SK-N-SH (cell line): ENCODE data around the gene LNX2. TPM values are rescaled to one million over a fixed set of nuclear protein-coding genes. Genes with fewer than 3 reads are reported as not detected.
A peak's percentile ranks its signal among the peaks of the same experiment; 100 is the strongest.

Experiments
- CTCF ChIA-PET: fragments of 300-600, 350-600 bp; formaldehyde crosslinking; extraction: SDS; loops from one replicate; lab custom pipeline; 2021; lab: Yijun Ruan, JAX
- POLR2A ChIA-PET: fragments of 350-600 bp; sonication (Branson Sonifier 250); formaldehyde crosslinking; extraction: SDS; loops from one replicate; lab custom pipeline; 2020; ENCODE audit warnings: antibody characterized with exemption, inconsistent platforms; lab: Yijun Ruan, JAX
- DNase-seq: peaks from one replicate; pipeline ENCODE4 v3.0.0; 2012
- H2AFZ ChIP-seq: fragments of 200-600 bp; sonication (generic); 2 replicates; pipeline ENCODE4 v1.8.1; 2016; ENCODE audit warnings: antibody characterized with exemption, mild to moderate bottlenecking, low read depth
- H3F3A ChIP-seq: fragments of 200-600 bp; sonication (generic); replicated peaks from 2 replicates; pipeline ENCODE3; 2016; ENCODE audit warnings: antibody characterized with exemption, mild to moderate bottlenecking; ENCODE audit not compliant: insufficient read depth
- H3K27ac ChIP-seq, 2 experiments: fragments of 200-500 bp in 1 of 2; fragments of 200-600 bp in 1 of 2; sonication (Bioruptor generic) in 1 of 2; sonication (generic), shearing (Covaris generic) in 1 of 2; 2 replicates each; pipeline versions ENCODE4 v1.5.1 to v1.6.1; 2014 to 2016; ENCODE audit warnings: low read depth in 2 of 2, inconsistent platforms in 1 of 2, low read length in 1 of 2, mild to moderate bottlenecking in 1 of 2, mixed read lengths in 1 of 2
- H3K27me3 ChIP-seq: fragments of 200-600 bp; sonication (generic), shearing (Covaris generic); 2 replicates; pipeline ENCODE4 v1.6.1; 2016; ENCODE audit warnings: mixed run types; ENCODE audit not compliant: insufficient read depth
- H3K36me3 ChIP-seq, 2 experiments: fragments of 200-500 bp in 1 of 2; fragments of 200-600 bp in 1 of 2; sonication (Bioruptor generic) in 1 of 2; sonication (generic) in 1 of 2; replicated peaks in 1 of 2; 2 replicates each; pipeline versions ENCODE3 to v1.5.1; 2014 to 2016; ENCODE audit warnings: low read length in 1 of 2, mild to moderate bottlenecking in 1 of 2; ENCODE audit not compliant: insufficient read depth in 2 of 2, control insufficient read depth in 1 of 2
- H3K4me1 ChIP-seq, 2 experiments: fragments of 200-500 bp in 1 of 2; fragments of 200-600 bp in 1 of 2; sonication (Bioruptor generic) in 1 of 2; sonication (generic), shearing (Covaris generic) in 1 of 2; 2 replicates each; pipeline versions ENCODE4 v1.5.1 to v1.6.1; 2014 to 2016; ENCODE audit warnings: low read depth in 1 of 2, low read length in 1 of 2, mixed run types in 1 of 2; ENCODE audit not compliant: insufficient read depth in 2 of 2, control insufficient read depth in 1 of 2
- H3K4me2 ChIP-seq: fragments of 200-600 bp; sonication (generic), shearing (Covaris generic); 2 replicates; pipeline ENCODE4 v1.6.1; 2017; ENCODE audit warnings: mixed run types
- H3K4me3 ChIP-seq, 2 experiments: fragments of 200-500 bp in 1 of 2; fragments of 200-600 bp in 1 of 2; sonication (Bioruptor generic) in 1 of 2; sonication (generic), shearing (Covaris generic) in 1 of 2; 2 replicates each; pipeline versions ENCODE4 v1.5.1 to v1.8.1; 2014 to 2016; ENCODE audit warnings: low read depth in 2 of 2, inconsistent platforms in 1 of 2, low read length in 1 of 2, mild to moderate bottlenecking in 1 of 2, mixed read lengths in 1 of 2, moderate library complexity in 1 of 2
- H3K79me2 ChIP-seq: fragments of 200-600 bp; sonication (generic); 2 replicates; pipeline ENCODE4 v1.8.1; 2017; ENCODE audit warnings: mild to moderate bottlenecking; ENCODE audit not compliant: insufficient read depth
- H3K9ac ChIP-seq: fragments of 200-600 bp; sonication (generic); 2 replicates; pipeline ENCODE4 v1.6.1; 2017; ENCODE audit warnings: mixed run types
- H3K9me2 ChIP-seq: fragments of 200-600 bp; sonication (generic); 2 replicates; pipeline ENCODE4 v1.6.1; 2017; ENCODE audit warnings: mixed run types
- H3K9me3 ChIP-seq: fragments of 200-600 bp; sonication (generic); 2 replicates; pipeline ENCODE4 v1.6.1; 2017; ENCODE audit warnings: mixed run types, mild to moderate bottlenecking, moderate library complexity
- H4K20me1 ChIP-seq: fragments of 200-600 bp; sonication (generic); 2 replicates; pipeline ENCODE4 v1.6.1; 2017; ENCODE audit warnings: mild to moderate bottlenecking, mixed run types; ENCODE audit not compliant: insufficient read depth
- ELF1 ChIP-seq: IDR thresholded peaks from 2 replicates; pipeline ENCODE4 v1.4.0; 2012
- EP300 ChIP-seq, 2 experiments: IDR thresholded peaks; 2 replicates each; pipeline versions ENCODE4 v1.4.0 to v1.6.1; 2012; ENCODE audit warnings: borderline replicate concordance in 1 of 2, low read depth in 1 of 2, low read length in 1 of 2
- EZH2phosphoT487 ChIP-seq: fragments of 200-600 bp; sonication (generic); IDR thresholded peaks from 2 replicates; pipeline ENCODE4 v1.6.1; 2017; ENCODE audit warnings: low read depth, mixed run types, mild to moderate bottlenecking, antibody characterized with exemption, moderate library complexity, borderline replicate concordance
- FOXJ3 ChIP-seq: sonication (generic); formaldehyde crosslinking; IDR thresholded peaks from 2 replicates; pipeline ENCODE4 v1.5.1; 2020; ENCODE audit warnings: mild to moderate bottlenecking, missing genetic modification reagents
- FOXM1 ChIP-seq: IDR thresholded peaks from 2 replicates; pipeline ENCODE4 v1.4.0; 2012; ENCODE audit warnings: low read depth, mild to moderate bottlenecking
- GATA2 ChIP-seq: sonication (generic); formaldehyde crosslinking; IDR thresholded peaks from 2 replicates; pipeline ENCODE4 v1.5.0; 2020; ENCODE audit warnings: mild to moderate bottlenecking, missing genetic modification reagents
- JUND ChIP-seq: IDR thresholded peaks from 2 replicates; pipeline ENCODE4 v1.4.0; 2012
- MEF2A ChIP-seq: IDR thresholded peaks from 2 replicates; pipeline ENCODE4 v1.4.0; 2012; ENCODE audit warnings: low read depth, borderline replicate concordance
- MXI1 ChIP-seq: IDR thresholded peaks from 2 replicates; pipeline ENCODE4 v1.6.1; 2012; ENCODE audit warnings: mild to moderate bottlenecking, low read depth, low read length, improper control_type of control experiment
- PBX3 ChIP-seq: IDR thresholded peaks from 2 replicates; pipeline ENCODE4; 2012
- POLR2AphosphoS5 ChIP-seq: IDR thresholded peaks from 2 replicates; pipeline ENCODE4 v1.6.1; 2012; ENCODE audit warnings: low read depth, low read length
- RAD21 ChIP-seq: IDR thresholded peaks from 2 replicates; pipeline ENCODE4 v1.6.1; 2012; ENCODE audit warnings: mild to moderate bottlenecking, low read length
- RCOR1 ChIP-seq: fragments of 150-350 bp; IDR thresholded peaks from 2 replicates; pipeline ENCODE4 v1.6.1; 2017; ENCODE audit warnings: antibody characterized with exemption, low read length
- RFX5 ChIP-seq: IDR thresholded peaks from 2 replicates; pipeline ENCODE4 v1.6.1; 2012; ENCODE audit warnings: mild to moderate bottlenecking, improper control_type of control experiment, low read length
- RXRA ChIP-seq: IDR thresholded peaks from 2 replicates; pipeline ENCODE4 v1.4.0; 2012; ENCODE audit warnings: low read depth, mild to moderate bottlenecking, borderline replicate concordance
- SIN3A ChIP-seq: IDR thresholded peaks from 2 replicates; pipeline ENCODE4 v1.6.1; 2012; ENCODE audit warnings: low read depth, mild to moderate bottlenecking, low read length, moderate library complexity, borderline replicate concordance
- TAF1 ChIP-seq: IDR thresholded peaks from 2 replicates; pipeline ENCODE4 v1.6.1; 2012; ENCODE audit warnings: low read depth, mild to moderate bottlenecking, low read length, moderate library complexity, borderline replicate concordance
- TCF12 ChIP-seq: IDR thresholded peaks from 2 replicates; pipeline ENCODE4 v1.4.0; 2012
- TEAD4 ChIP-seq: IDR thresholded peaks from 2 replicates; pipeline ENCODE4 v1.4.0; 2012; ENCODE audit warnings: mild to moderate bottlenecking, borderline replicate concordance; ENCODE audit not compliant: insufficient read depth
- USF2 ChIP-seq: fragments of 150-350 bp; IDR thresholded peaks from 2 replicates; pipeline ENCODE4 v1.6.1; 2017; ENCODE audit warnings: antibody characterized with exemption, low read length, low read depth, borderline replicate concordance
- YY1 ChIP-seq: IDR thresholded peaks from 2 replicates; pipeline ENCODE4 v1.4.0; 2012; ENCODE audit warnings: low read depth, mild to moderate bottlenecking
- WGBS: methylation state at CpG from one replicate; pipeline ENCODE4 v1.1.6; 2017; ENCODE audit warnings: low lambda C conversion rate; 5-methylcytosine and 5-hydroxymethylcytosine counted together
- polyA plus RNA-seq, 3 experiments: library from polyadenylated mRNA; depleted of rRNA; stranded (reverse); fragments of >200 nt; gene quantifications; 2 replicates each; pipeline ENCODE4 v1.2.3, GENCODE V29; 2012
- TF ChIP-seq, protein P1 (sequence below): IDR thresholded peaks from 2 replicates; pipeline ENCODE4 v1.6.1; 2012; ENCODE audit warnings: mild to moderate bottlenecking, low read depth, low read length, moderate library complexity
- TF ChIP-seq, protein P2 (sequence below): IDR thresholded peaks from 2 replicates; pipeline ENCODE4 v1.4.0; 2012; ENCODE audit warnings: low read depth, borderline replicate concordance
- TF ChIP-seq, protein P3 (sequence below): fragments of 200-600 bp; sonication (generic); IDR thresholded peaks from 2 replicates; pipeline ENCODE4 v1.6.1; 2017; ENCODE audit warnings: antibody characterized with exemption, mild to moderate bottlenecking, moderate library complexity

The LNX2 gene
- polyA plus RNA-seq, 1 of the 3 experiments (the other 2 are of a cell fraction) = 3.7 TPM

DNA sequence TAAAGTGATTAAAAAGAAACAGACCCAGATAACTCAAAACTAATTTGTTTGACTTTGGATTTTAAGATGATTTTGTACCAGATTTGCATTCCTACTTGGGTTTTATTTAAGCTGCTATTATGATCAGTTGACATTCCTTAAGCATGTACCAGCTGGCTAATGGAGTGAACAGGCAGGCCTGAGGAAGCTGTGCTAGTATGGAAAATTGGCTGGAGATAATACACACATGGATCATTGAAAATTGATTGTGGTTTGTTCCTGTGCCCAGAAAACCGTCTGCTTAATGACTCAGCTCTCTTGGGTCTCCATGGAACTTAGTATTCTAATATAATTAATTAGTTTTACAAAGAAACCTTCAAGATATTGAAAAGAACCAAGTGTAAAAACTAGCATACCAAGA lies 24.0 kb upstream of the LNX2 start:
- Histone ChIP-seq H3K9me3 (no peaks in the 10 kb centered on the region), H3K36me3 (peaks cover 13 to 22% of the 10 kb centered on the region in 2 experiments), H3K9me2 (no peaks in the 10 kb centered on the region; the same call in 1 of the 2 replicates), H3K79me2 (peaks cover 20% of the 10 kb centered on the region), H3K9ac (no peak overlapping the region), H3K4me1 (peaks cover 4 to 15% of the 10 kb centered on the region in 2 experiments; a peak in 2 of 4 replicates), H3K4me3 (no peak overlapping the region), H3K4me2 (peak overlapping the region; percentile 2; the same call in 1 of the 2 replicates), H3K27me3 (no peaks in the 10 kb centered on the region), H3F3A (peaks cover 3% of the 10 kb centered on the region), H4K20me1 (peaks cover 7% of the 10 kb centered on the region), H2AFZ (no peak overlapping the region; the same call in 1 of the 2 replicates), H3K27ac (peak overlapping the region; percentile 26 to 71; a peak in 2 of 4 replicates)
- WGBS = 8% methylated on average over 1 of the region's 1 CpG
- DNase-seq = no peak
- POLR2A ChIA-PET = no interaction called here
- CTCF ChIA-PET = interaction anchor here (0.8 to 1.5 kb wide), 2 partner anchors 20 to 182 kb away, joined by 3 read pairs; no protein-coding TSS in a partner anchor
- TF ChIP-seq FOXM1 (peak; percentile 73; the same call in 1 of the 2 replicates), YY1 (no peak), ELF1 (no peak), TCF12 (peak; percentile 94), EZH2phosphoT487 (no peak), RCOR1 (no peak), GATA2 (CRISPR knock-in tag) (no peak), POLR2AphosphoS5 (peak; percentile 71; the same call in 1 of the 2 replicates), RXRA (no peak; the same call in 1 of the 2 replicates), JUND (peak; percentile 69), RFX5 (no peak), SIN3A (0 out of 2 replicates have a peak, but pooled peaks have one; percentile 51), TAF1 (no peak), PBX3 (peak; percentile 80), RAD21 (no peak), MXI1 (no peak), USF2 (no peak), FOXJ3 (CRISPR knock-in tag) (no peak), MEF2A (no peak), EP300 (IDR thresholded peaks at IDR 0.05; ENCODE audit: borderline replicate concordance in 1 of 2, low read depth in 1 of 2, low read length in 1 of 2) (peak; percentile 63 to 71; a peak in 3 of 4 replicates), TEAD4 (peak; percentile 67; the same call in 1 of the 2 replicates)
- TF ChIP-seq, protein P1, sequence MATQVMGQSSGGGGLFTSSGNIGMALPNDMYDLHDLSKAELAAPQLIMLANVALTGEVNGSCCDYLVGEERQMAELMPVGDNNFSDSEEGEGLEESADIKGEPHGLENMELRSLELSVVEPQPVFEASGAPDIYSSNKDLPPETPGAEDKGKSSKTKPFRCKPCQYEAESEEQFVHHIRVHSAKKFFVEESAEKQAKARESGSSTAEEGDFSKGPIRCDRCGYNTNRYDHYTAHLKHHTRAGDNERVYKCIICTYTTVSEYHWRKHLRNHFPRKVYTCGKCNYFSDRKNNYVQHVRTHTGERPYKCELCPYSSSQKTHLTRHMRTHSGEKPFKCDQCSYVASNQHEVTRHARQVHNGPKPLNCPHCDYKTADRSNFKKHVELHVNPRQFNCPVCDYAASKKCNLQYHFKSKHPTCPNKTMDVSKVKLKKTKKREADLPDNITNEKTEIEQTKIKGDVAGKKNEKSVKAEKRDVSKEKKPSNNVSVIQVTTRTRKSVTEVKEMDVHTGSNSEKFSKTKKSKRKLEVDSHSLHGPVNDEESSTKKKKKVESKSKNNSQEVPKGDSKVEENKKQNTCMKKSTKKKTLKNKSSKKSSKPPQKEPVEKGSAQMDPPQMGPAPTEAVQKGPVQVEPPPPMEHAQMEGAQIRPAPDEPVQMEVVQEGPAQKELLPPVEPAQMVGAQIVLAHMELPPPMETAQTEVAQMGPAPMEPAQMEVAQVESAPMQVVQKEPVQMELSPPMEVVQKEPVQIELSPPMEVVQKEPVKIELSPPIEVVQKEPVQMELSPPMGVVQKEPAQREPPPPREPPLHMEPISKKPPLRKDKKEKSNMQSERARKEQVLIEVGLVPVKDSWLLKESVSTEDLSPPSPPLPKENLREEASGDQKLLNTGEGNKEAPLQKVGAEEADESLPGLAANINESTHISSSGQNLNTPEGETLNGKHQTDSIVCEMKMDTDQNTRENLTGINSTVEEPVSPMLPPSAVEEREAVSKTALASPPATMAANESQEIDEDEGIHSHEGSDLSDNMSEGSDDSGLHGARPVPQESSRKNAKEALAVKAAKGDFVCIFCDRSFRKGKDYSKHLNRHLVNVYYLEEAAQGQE = no peak
- TF ChIP-seq, protein P2, sequence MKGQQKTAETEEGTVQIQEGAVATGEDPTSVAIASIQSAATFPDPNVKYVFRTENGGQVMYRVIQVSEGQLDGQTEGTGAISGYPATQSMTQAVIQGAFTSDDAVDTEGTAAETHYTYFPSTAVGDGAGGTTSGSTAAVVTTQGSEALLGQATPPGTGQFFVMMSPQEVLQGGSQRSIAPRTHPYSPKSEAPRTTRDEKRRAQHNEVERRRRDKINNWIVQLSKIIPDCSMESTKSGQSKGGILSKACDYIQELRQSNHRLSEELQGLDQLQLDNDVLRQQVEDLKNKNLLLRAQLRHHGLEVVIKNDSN = no peak
- TF ChIP-seq, protein P3, sequence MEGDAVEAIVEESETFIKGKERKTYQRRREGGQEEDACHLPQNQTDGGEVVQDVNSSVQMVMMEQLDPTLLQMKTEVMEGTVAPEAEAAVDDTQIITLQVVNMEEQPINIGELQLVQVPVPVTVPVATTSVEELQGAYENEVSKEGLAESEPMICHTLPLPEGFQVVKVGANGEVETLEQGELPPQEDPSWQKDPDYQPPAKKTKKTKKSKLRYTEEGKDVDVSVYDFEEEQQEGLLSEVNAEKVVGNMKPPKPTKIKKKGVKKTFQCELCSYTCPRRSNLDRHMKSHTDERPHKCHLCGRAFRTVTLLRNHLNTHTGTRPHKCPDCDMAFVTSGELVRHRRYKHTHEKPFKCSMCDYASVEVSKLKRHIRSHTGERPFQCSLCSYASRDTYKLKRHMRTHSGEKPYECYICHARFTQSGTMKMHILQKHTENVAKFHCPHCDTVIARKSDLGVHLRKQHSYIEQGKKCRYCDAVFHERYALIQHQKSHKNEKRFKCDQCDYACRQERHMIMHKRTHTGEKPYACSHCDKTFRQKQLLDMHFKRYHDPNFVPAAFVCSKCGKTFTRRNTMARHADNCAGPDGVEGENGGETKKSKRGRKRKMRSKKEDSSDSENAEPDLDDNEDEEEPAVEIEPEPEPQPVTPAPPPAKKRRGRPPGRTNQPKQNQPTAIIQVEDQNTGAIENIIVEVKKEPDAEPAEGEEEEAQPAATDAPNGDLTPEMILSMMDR = no peak
